Stomach (tissue), 9 donors: ENCODE measurements around the gene NUDC. TPM values are rescaled to one million over a fixed set of nuclear protein-coding genes. Genes with fewer than 3 reads are reported as not detected.

Experiments used
- DNase-seq, 2 donors: peaks; one replicate each; pipeline versions ENCODE4 v3.0.0 to v3.0.0-alpha.2; 2013 to 2019
- H3K27ac ChIP-seq, 5 donors: fragments of 200-600 bp in 4 of 5; sonication (generic) in 4 of 5; one replicate each; pipeline ENCODE4 v1.5.1; 2013 to 2019; ENCODE audit warnings: mild to moderate bottlenecking in 1 of 5, moderate library complexity in 1 of 5
- H3K27me3 ChIP-seq, 3 donors: fragments of 200-600 bp; sonication (generic); one replicate each; pipeline ENCODE4 v1.5.1; 2017 to 2019; ENCODE audit warnings: mixed run types in 1 of 3
- H3K36me3 ChIP-seq, 4 donors: fragments of 200-600 bp; sonication (generic); 1 replicate in 3 of 4; 2 replicates in 1 of 4; pipeline ENCODE4 v1.5.1; 2016 to 2019
- H3K4me1 ChIP-seq, 4 donors: fragments of 200-600 bp; sonication (generic); one replicate each; pipeline ENCODE4 v1.5.1; 2016 to 2019
- H3K4me3 ChIP-seq, 4 donors: fragments of 200-600 bp; sonication (generic) in 3 of 4; one replicate each; pipeline ENCODE4 v1.5.1; 2016 to 2019; ENCODE audit warnings: mild to moderate bottlenecking in 1 of 4
- H3K9me3 ChIP-seq, 4 donors: fragments of 200-600 bp; sonication (generic); one replicate each; pipeline ENCODE4 v1.5.1; 2016 to 2019
- CTCF ChIP-seq, 7 experiments: fragments of 450-650 bp in 4 of 7; fragments of 200-600 bp in 3 of 7; sonication (generic) in 3 of 7; IDR thresholded peaks; one replicate each; pipeline ENCODE4 v1.5.1; 2016 to 2019; ENCODE audit warnings: antibody characterized with exemption in 7 of 7, control low read depth in 2 of 7, mild to moderate bottlenecking in 1 of 7
- EP300 ChIP-seq: sonication (generic); formaldehyde crosslinking; IDR thresholded peaks from one replicate; pipeline ENCODE4 v1.6.1; 2017; ENCODE audit warnings: antibody characterized with exemption
- POLR2A ChIP-seq, 4 donors: fragments of 450-650 bp; IDR thresholded peaks; one replicate each; pipeline ENCODE4 v1.6.1; 2016; ENCODE audit warnings: antibody characterized with exemption in 4 of 4, control low read depth in 2 of 4, mild to moderate bottlenecking in 1 of 4, moderate library complexity in 1 of 4
- POLR2AphosphoS5 ChIP-seq, 3 donors: sonication (generic); formaldehyde crosslinking; IDR thresholded peaks; one replicate each; pipeline ENCODE4 v1.6.1; 2016; ENCODE audit warnings: antibody characterized with exemption in 3 of 3
- WGBS, 5 donors: extraction: QIAGEN DNeasy Blood & Tissue Kit in 3 of 5; methylation state at CpG; one replicate each; pipeline versions ENCODE4 v1.1.5 to v1.1.7; 2013 to 2018; 5-methylcytosine and 5-hydroxymethylcytosine counted together
- intact Hi-C: fragments of 100-400 bp; cut with DNase I; formaldehyde crosslinking; loops from one replicate; pipeline ENCODE4 v1.15.1; 2023; ENCODE audit warnings: low total_unique reads
- polyA plus RNA-seq, 3 donors: library from polyadenylated mRNA; stranded (reverse); fragments of 200-250 nt; gene quantifications; one replicate each; pipeline ENCODE4 v1.2.3, GENCODE V29; 2013
- total RNA-seq, 5 donors: library from RNA; depleted of rRNA; stranded (reverse); fragments of >200 nt; gene quantifications; one replicate each; pipeline versions ENCODE4 v1.1.0 to v1.2.3, GENCODE V29; 2014 to 2016
- donor health status: healthy with polysubstance abuse.
- donor health status: Bipolar disorder and iron deficiency.
- donor health status: healthy.

NUDC gene
- total and polyA plus RNA-seq, 8 donors, result 20.0 to 88.1 (median 47.1) TPM

DNA sequence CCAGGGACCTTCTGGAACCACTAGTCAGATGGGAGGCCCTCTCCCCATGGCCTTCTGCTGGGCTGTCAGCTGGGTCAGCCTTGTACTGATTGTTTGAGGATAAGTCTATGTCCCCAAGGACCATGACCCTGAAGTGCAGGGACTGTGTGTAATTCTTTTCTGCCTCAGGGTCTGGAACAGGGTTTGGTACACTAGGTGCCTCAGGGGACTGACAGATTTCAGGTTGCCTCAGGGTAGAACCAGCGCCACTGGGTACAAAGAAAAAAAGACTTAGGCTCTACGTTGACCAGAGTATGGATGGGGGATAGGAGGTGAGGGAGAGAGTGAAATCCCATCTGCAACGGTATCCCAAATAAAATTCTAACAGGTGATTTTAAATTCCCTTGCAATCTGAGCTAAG is 35.8 kb downstream of the NUDC start:
- no peak for TF ChIP-seq POLR2AphosphoS5 (IDR thresholded peaks at IDR 0.05)
- TF ChIP-seq CTCF (IDR thresholded peaks at IDR 0.05), result no peak
- no peak for TF ChIP-seq EP300
- no peak for TF ChIP-seq POLR2A (IDR thresholded peaks at IDR 0.05)
- H3K4me3 ChIP-seq, result no peak overlapping the region
- intact Hi-C loops, result no loop called here
- DNase-seq, result no peak
- H3K4me1 ChIP-seq, result peaks cover 16 to 33% (median 26%) of the 10 kb centered on the region in 4 donors
- H3K9me3 ChIP-seq, result peaks cover 0 to 5% (median 2%) of the 10 kb centered on the region in 4 donors
- no peak overlapping the region for H3K27ac ChIP-seq
- peaks cover 0 to 1% (median under 1%) of the 10 kb centered on the region in 4 donors for H3K36me3 ChIP-seq
- 85 to 92% (median 88%) methylated on average over 3 of the region's 3 CpGs for WGBS, 5 donors
- peaks cover 3 to 52% (median 25%) of the 10 kb centered on the region in 3 donors for H3K27me3 ChIP-seq

GRCh38 chr1:26959270-26959669 is 37.7 kb downstream of the NUDC start:
- Histone ChIP-seq H3K4me3 (peak overlapping the region; percentile 57 to 84 (median 68)), H3K4me1 (peaks cover 16 to 33% (median 26%) of the 10 kb centered on the region in 4 donors), H3K27ac (peak overlapping the region in 4 of 5 donors; percentile 83 to 88 (median 86)), H3K36me3 (no peaks in the 10 kb centered on the region), H3K27me3 (peaks cover 3 to 55% (median 25%) of the 10 kb centered on the region in 3 donors), H3K9me3 (peaks cover 0 to 5% (median 2%) of the 10 kb centered on the region in 4 donors)
- TF ChIP-seq EP300, result no peak
- TF ChIP-seq CTCF (IDR thresholded peaks at IDR 0.05), result no peak
- no peak for TF ChIP-seq POLR2AphosphoS5 (IDR thresholded peaks at IDR 0.05)
- TF ChIP-seq POLR2A (IDR thresholded peaks at IDR 0.05), result no peak
- no peak for DNase-seq
- intact Hi-C loops, result no loop called here
- WGBS, 5 donors, result 10 to 20% (median 17%) methylated on average over 9 to 13 of the region's 13 CpGs

DNA sequence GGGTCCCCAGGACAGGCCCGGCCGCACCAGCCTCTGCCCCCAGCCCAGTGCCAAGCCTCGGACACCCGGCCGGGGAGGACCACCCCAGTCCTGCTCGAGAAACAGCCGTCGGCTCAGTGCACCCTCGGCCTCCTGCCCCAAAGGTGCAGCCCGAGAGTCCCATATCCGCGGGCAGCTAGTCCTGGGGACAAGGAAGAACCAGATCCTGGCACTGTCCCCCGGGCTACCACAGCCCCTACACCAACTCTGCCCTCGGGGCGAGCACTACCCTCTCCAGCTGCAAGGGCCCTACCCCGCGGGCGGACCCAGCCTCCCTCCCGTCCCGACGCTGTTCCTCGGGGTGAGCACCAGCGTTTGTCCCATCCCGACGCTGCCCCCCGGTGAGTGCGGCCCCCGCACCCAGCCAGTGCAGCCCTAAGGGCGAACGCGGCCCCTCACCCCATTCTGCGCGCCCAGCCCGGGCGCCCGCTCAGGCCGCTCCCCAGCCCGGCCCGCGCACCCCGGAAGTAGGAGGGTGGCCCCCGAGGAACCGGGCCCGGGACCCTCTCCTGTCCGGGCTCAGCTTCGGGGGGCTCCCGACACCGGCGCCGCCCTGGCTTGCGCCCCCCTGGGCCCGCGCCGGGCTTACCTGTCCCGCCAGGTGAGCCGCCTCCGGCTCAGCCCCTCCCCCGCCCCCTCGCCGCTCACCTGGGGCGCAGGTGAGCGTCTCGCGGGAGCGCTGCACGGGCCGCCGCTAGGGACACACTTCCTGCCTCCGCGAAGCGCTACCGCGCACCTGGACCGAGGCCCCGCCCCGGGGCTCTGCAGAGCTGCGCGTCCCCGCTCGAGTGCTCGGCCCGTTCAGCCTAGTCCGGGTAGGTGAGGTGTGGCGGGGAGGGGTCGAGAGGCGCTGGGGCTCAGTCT is 38.4 kb downstream of the NUDC start, which contains the start of gene KDF1:
KDF1 (minus strand) TSS at position 747 of the 903 bp plus-strand sequence. CDS start 8,088 bp downstream, outside the sequence.
- H3K36me3 ChIP-seq, result no peaks in the 10 kb centered on the region
- peak; percentile 92 to 95 for DNase-seq
- intact Hi-C loops, result no loop called here
- peak within 1 kb of the TSS; percentile 57 to 84 (median 68) for H3K4me3 ChIP-seq
- peaks cover 0 to 5% (median 2%) of the 10 kb centered on the region in 4 donors for H3K9me3 ChIP-seq
- peak within 1 kb of the TSS; percentile 73 to 88 (median 84) for H3K27ac ChIP-seq
- peaks cover 3 to 55% (median 25%) of the 10 kb centered on the region in 3 donors for H3K27me3 ChIP-seq
- TF ChIP-seq POLR2A (IDR thresholded peaks at IDR 0.05) (peak in 1 of 4 donors; percentile 12), POLR2AphosphoS5 (IDR thresholded peaks at IDR 0.05) (peak in 2 of 3 donors; percentile 72 to 81), EP300 (no peak), CTCF (IDR thresholded peaks at IDR 0.05) (peak in 1 of 7 experiments; percentile 38)
- H3K4me1 ChIP-seq, result peaks cover 16 to 33% (median 26%) of the 10 kb centered on the region in 4 donors
- WGBS, 5 donors, result 0 to 2% (median 1%) methylated on average over 30 to 86 of the region's 86 CpGs

DNA sequence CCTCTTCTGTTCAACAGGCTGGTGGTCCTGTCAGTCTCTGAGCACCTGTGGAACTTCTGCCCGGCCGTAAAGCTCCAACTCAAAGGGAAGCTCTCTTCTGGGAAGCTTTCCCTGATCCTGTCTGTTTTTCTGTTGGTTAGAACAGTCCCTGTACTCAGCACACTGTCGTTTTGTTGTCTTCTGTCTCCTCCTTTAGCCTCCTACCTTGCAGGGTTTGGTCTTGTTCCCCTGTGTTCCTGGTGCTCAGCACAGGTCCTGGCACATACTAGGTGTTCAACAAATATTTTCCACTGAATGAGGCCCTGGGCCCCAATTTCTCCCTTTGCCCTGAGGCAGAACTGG is 39.1 kb downstream of the NUDC start:
- Histone ChIP-seq H3K9me3 (peaks cover 0 to 5% (median 2%) of the 10 kb centered on the region in 4 donors), H3K27me3 (peaks cover 3 to 55% (median 25%) of the 10 kb centered on the region in 3 donors), H3K4me1 (peaks cover 16 to 33% (median 26%) of the 10 kb centered on the region in 4 donors), H3K27ac (peak overlapping the region; percentile 73 to 88 (median 84)), H3K4me3 (peak overlapping the region; percentile 57 to 84 (median 68)), H3K36me3 (no peaks in the 10 kb centered on the region)
- WGBS, 5 donors, result 5 to 29% (median 12%) methylated on average over 3 of the region's 3 CpGs
- TF ChIP-seq CTCF (IDR thresholded peaks at IDR 0.05) (no peak), EP300 (no peak), POLR2A (IDR thresholded peaks at IDR 0.05) (no peak), POLR2AphosphoS5 (IDR thresholded peaks at IDR 0.05) (no peak)
- no peak for DNase-seq
- intact Hi-C loops, result no loop called here
